Mononuclear cell (primary cell): ENCODE results near the gene KLK5. TPM values are rescaled to one million over a fixed set of nuclear protein-coding genes. Genes with fewer than 3 reads are reported as not detected.
"Not testable (repeated sequence)": the region's sequence is repeated elsewhere in the genome, so short reads cannot be mapped to it uniquely, and the experiment has no call there.

ENCODE experiments used
- H3K27me3 ChIP-seq: 2 replicates; pipeline ENCODE4 v1.6.0; 2011; ENCODE audit warnings: low read length, control low read depth; ENCODE audit not compliant: insufficient read depth
- H3K4me1 ChIP-seq: 2 replicates; pipeline ENCODE4 v1.5.1; 2011; ENCODE audit warnings: mild to moderate bottlenecking, low read length, control low read depth; ENCODE audit not compliant: insufficient read depth
- H3K4me3 ChIP-seq: 2 replicates; pipeline ENCODE4 v1.5.1; 2011; ENCODE audit warnings: mild to moderate bottlenecking, low read length, moderate library complexity
- H3K9me3 ChIP-seq: 2 replicates; pipeline ENCODE4 v1.5.1; 2011; ENCODE audit warnings: low read depth, mild to moderate bottlenecking, control low read depth, low read length
- total RNA-seq: library from RNA; depleted of rRNA; stranded (reverse); fragments of >200 nt; gene quantifications from one replicate; pipeline ENCODE4 v1.2.3, GENCODE V29; 2012

KLK5 gene
- not detected for total RNA-seq

DNA sequence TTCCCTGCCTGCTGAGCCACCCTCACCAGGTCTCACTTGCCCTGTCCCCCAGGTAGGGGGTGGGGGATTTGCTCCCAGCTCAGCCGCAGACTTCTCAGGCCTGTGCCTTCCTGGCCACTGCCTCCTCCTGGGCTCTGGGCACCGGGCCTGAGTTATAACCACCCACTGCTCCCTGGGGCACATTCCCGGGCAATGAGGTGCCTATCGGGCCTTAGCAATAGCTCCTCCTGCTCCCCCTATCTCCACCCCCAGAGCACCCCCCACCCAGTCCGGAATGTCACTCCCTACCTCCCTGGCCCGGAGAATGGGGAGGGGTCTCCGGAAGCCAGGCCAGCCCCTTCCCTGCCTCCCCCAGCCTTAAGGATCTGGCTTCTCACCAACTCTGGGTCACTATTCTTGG is at the start of gene KLK5:
TSS of gene KLK5 (minus strand) at position 129 of the 400 bp plus-strand sequence. CDS start 381 bp downstream, outside the sequence.
- H3K4me3 ChIP-seq: no peak within 1 kb of the TSS
- H3K4me1 ChIP-seq: no peaks in the 10 kb centered on the region
- no peaks in the 10 kb centered on the region for H3K9me3 ChIP-seq
- no peaks in the 10 kb centered on the region for H3K27me3 ChIP-seq

- no peaks in the 10 kb centered on the region for H3K9me3 ChIP-seq
- no peaks in the 10 kb centered on the region for H3K4me1 ChIP-seq
- no peak overlapping the region for H3K4me3 ChIP-seq
- no peaks in the 10 kb centered on the region for H3K27me3 ChIP-seq
Observed at GRCh38 chr19:51002089-51002532, 49.3 kb upstream of the KLK5 start.

DNA sequence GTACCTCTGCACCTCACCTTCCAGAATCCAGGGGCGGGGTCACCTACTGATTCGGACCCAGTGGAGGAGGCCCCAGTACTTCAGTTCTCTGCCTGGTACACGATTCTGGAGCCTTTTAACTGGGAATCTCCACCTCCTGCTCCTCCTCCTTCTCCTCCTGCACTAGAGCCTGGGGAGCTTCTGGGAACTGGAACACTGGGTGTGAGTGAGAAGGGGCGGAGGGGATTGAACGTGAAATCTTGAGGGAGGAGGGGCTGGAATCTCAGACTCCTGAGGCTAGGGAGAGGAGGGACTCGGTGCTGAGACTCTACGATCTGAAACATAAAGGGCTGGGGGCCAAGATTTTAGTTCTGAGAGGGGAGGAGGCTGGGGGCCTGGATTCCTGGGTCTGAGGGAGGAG is 48.7 kb upstream of the KLK5 start, which contains the start of gene KLK8:
TSS of gene KLK8 (minus strand) at position 90 of the 400 bp plus-strand sequence. CDS start 437 bp downstream, outside the sequence.
- no peaks in the 10 kb centered on the region for H3K4me1 ChIP-seq

DNA sequence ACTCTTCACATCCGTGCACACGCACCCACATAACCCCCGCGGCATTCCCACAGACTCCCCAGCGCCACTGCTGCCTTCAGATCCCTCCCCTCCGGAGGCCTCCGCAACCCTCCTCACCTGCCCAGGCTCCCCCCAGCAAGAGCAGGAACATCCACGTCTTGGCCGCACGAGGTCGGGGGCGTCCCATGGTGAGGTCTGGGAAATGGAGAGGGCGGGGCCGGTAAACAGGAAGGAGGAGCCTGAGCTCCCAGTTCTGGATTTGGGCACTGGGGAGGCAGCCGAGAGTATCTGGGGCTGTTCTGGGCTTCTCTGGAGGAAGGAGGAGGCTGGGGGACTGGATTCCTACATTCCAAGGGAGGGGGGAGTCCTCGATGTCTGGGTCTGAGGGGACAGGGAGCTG is 48.1 kb upstream of the KLK5 start:
- Histone ChIP-seq H3K4me1 (no peaks in the 10 kb centered on the region), H3K9me3 (no peaks in the 10 kb centered on the region), H3K4me3 (no peak overlapping the region), H3K27me3 (no peaks in the 10 kb centered on the region)

More for the DNA sequence above, 48.7 kb upstream of the KLK5 start, which contains the start of gene KLK8:
- H3K9me3 ChIP-seq: no peaks in the 10 kb centered on the region
- H3K4me3 ChIP-seq: no peak within 1 kb of the TSS
- H3K27me3 ChIP-seq: no peaks in the 10 kb centered on the region

GRCh38 chr19:51000426-51000825 is 47.6 kb upstream of the KLK5 start:
- Histone ChIP-seq H3K4me1 (no peaks in the 10 kb centered on the region), H3K9me3 (no peaks in the 10 kb centered on the region), H3K27me3 (no peaks in the 10 kb centered on the region), H3K4me3 (no peak overlapping the region)

- H3K4me1 ChIP-seq: no peaks in the 10 kb centered on the region
- H3K27me3 ChIP-seq: no peaks in the 10 kb centered on the region
- no peaks in the 10 kb centered on the region for H3K9me3 ChIP-seq
- H3K4me3 ChIP-seq: no peak overlapping the region
Observed at GRCh38 chr19:50998686-50999085, 45.8 kb upstream of the KLK5 start.

DNA sequence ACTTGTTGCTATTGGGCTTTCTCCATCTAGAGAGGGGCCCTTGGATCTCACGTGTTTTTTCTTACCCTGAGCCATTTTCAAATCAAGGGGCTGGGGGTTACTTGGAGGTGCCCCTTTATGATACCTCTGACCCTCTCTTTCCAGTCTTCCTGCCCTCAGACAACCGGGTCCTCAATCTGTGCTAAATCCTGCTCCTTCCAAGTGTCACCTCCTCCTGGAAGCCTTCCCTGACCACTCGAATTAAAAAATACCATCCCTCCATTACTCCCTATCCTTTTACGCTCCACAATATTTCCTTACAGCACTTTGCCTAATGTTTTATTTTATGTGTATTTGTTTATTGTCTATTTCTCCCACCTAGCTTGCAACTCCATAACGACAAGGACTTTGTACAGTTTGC is 45.2 kb upstream of the KLK5 start:
- Histone ChIP-seq H3K27me3 (no peaks in the 10 kb centered on the region), H3K4me1 (no peaks in the 10 kb centered on the region), H3K4me3 (no peak overlapping the region), H3K9me3 (no peaks in the 10 kb centered on the region)

DNA sequence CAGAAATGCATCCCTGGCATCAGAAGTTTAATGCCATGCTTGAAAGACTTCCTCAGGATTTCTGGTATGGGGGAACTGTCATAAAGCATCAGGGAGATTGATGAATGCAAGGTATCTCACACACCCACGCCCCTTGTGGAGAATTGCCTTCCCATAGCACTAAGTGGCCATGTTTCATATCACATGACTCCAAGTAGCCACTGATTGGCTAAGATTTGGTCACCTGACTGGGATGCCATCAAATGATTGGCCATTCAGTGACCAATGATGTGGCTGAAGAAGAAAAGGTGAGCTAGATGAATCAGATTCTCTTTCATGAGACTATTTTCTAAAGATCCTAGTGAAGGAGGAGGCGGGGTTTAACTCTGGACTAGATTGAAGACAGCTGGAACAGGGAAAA is 41.3 kb upstream of the KLK5 start:
- no peaks in the 10 kb centered on the region for H3K27me3 ChIP-seq
- no peaks in the 10 kb centered on the region for H3K9me3 ChIP-seq
- H3K4me3 ChIP-seq: no peak overlapping the region
- no peaks in the 10 kb centered on the region for H3K4me1 ChIP-seq

DNA sequence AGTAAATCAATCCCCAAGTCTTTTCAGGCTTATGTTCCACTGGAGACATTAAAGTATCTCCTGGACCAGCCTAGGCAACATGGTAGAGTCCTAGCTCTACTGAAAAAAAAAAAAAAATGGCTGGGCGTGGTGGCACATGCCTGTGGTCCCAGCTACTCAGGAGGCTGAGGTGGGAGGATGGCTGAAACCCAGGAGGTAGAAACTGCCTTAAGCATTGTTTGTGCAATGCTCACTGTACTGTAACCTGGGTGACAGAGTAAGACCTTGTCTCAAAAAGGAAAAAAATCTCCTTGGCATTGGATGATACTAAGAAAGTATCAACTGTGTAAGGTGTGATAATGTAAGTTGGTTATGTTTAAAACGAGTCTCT is 39.8 kb upstream of the KLK5 start:
- Histone ChIP-seq H3K9me3 (no peaks in the 10 kb centered on the region), H3K4me1 (no peaks in the 10 kb centered on the region), H3K27me3 (no peaks in the 10 kb centered on the region), H3K4me3 (no peak overlapping the region)

DNA sequence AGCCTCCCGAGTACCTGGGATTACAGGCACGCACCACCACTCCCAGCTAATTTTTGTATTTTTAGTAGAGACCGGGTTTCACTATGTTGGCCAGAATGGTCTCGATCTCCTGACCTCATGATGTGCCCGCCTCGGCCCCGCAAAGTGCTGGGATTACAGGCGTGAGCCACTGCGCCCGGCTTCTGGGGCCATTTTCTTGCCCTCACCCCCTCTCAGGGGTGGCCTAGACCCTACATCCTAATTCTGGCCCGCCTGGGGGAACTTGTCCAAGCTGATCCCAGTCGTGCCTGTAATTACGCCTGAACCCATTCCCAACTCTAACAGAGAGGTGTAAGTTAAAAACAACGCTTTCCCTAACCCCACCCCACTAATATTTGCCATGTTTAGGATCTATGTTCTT is 31.6 kb upstream of the KLK5 start:
- H3K4me3 ChIP-seq, H3K27me3 ChIP-seq, H3K4me1 ChIP-seq, H3K9me3 ChIP-seq: not testable (repeated sequence)

DNA sequence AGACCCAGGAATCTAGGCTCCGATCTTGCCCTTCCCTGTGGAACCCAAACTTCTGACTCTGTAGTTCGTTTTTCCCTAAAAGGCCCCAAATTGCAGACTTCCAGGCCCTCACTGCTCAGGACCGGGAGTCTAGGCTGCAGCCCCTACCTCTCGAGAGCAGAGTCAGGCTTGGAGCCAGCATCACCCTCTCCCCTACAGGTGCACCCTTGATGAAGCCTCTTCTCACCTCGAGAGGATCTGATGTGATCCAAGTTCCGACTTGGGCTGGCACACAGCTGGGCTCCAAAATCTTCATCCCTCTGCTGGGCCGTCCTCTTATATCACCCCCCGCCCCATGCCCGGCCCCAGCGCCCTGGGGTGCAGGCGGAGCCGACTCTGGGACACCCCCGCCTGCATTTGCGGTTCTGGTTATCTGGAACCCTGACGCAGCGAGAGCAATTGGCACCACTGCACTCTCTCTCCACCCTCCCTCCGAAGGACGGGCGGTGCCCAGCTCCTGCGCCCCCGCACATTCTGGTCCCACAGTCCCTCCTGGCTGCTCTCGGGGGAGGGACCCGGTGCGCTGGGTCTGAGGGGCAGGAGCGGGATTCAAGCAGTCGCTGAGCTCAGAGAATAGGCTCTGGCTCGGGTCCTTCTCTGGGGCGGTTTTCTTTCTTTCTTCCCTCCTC is 30.9 kb upstream of the KLK5 start, which contains the start of gene KLK7:
TSS of gene KLK7 (minus strand) at position 293 of the 668 bp plus-strand sequence. CDS start 1,518 bp downstream, outside the sequence.
- no peak within 1 kb of the TSS for H3K4me3 ChIP-seq
- no peaks in the 10 kb centered on the region for H3K4me1 ChIP-seq
- peaks cover 4% of the 10 kb centered on the region for H3K27me3 ChIP-seq
- no peaks in the 10 kb centered on the region for H3K9me3 ChIP-seq

- Histone ChIP-seq H3K27me3 (peaks cover 2% of the 10 kb centered on the region), H3K9me3 (no peaks in the 10 kb centered on the region), H3K4me1 (no peaks in the 10 kb centered on the region), H3K4me3 (no peak overlapping the region)
Observed at GRCh38 chr19:50982186-50982585, 29.3 kb upstream of the KLK5 start.

- no peak overlapping the region for H3K4me3 ChIP-seq
- no peaks in the 10 kb centered on the region for H3K4me1 ChIP-seq
- no peaks in the 10 kb centered on the region for H3K9me3 ChIP-seq
- H3K27me3 ChIP-seq: no peaks in the 10 kb centered on the region
Observed at GRCh38 chr19:50981587-50982146, 28.8 kb upstream of the KLK5 start.

DNA sequence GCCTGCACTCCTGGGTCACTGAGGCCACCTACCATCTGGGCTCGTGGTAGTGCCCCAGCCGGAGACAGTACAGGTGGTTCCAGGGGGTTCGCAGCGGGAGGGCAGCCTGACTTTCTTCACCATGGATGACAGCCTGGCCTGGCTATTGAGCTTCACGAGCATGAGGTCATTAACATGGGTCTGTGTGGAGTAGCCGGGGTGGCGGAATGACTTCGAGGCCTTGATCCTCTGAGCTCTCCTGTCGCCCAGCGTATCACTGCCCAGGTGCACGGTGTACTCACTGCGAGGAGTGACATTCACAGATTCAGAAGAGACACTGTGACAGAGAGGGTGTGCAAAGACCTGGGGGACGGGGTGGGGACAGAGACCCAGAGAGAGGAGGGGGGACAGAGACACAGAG is 27.4 kb upstream of the KLK5 start:
- no peaks in the 10 kb centered on the region for H3K27me3 ChIP-seq
- H3K4me3 ChIP-seq: no peak overlapping the region
- no peaks in the 10 kb centered on the region for H3K4me1 ChIP-seq
- H3K9me3 ChIP-seq: no peaks in the 10 kb centered on the region

DNA sequence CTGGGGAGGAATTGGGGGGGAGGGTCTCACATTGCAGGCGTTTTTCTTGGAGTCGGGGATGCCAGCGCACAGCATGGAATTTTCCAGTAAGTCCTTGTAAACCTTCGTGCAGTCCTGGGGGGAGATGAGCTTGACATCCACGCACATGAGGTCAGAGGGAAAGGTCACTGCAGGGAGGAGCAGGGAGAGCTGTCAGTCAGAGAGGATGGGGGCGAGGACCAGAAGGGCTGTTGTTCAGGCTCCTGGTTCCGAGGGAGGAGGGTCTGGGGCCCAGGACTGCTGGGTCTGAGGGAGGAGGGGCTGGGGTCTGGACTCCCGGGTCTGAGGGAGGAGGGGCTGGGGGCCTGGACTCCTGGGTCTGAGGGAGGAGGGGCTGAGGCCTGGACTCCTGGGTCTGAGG is 26.9 kb upstream of the KLK5 start:
- H3K9me3 ChIP-seq: no peaks in the 10 kb centered on the region
- H3K4me1 ChIP-seq: no peaks in the 10 kb centered on the region
- H3K4me3 ChIP-seq: no peak overlapping the region
- H3K27me3 ChIP-seq: no peaks in the 10 kb centered on the region
